CD8-positive, alpha-beta memory T cell (primary cell): ENCODE measurements around the gene CYB561D1. TPM values are rescaled to one million over a fixed set of nuclear protein-coding genes. Genes with fewer than 3 reads are reported as not detected.
A peak's percentile ranks its signal among the peaks of the same experiment; 100 is the strongest.

Experiments used
- CTCF ChIA-PET: fragments of 350-600 bp; sonication (Branson Sonifier 250); formaldehyde crosslinking; loops from one replicate; lab custom pipeline; 2021; ENCODE audit warnings: antibody characterized with exemption; lab: Charles Lee
- POLR2A ChIA-PET: fragments of 350-600 bp; sonication (Branson Sonifier 250); formaldehyde crosslinking; loops from one replicate; lab custom pipeline; 2021; ENCODE audit warnings: antibody characterized with exemption; lab: Charles Lee
- DNase-seq, 5 donors: peaks; one replicate each; pipeline versions ENCODE4 v3.0.0 to v3.0.0-alpha.2; 2020 to 2022; ENCODE audit warnings: mixed read lengths in 1 of 5
- H3K27ac ChIP-seq: one replicate; pipeline ENCODE4 v1.7.0; 2013; ENCODE audit warnings: low read depth, mild to moderate bottlenecking, low read length, moderate library complexity
- H3K27me3 ChIP-seq: 2 replicates; pipeline ENCODE4 v1.7.0; 2013; ENCODE audit warnings: low read length, mild to moderate bottlenecking; ENCODE audit not compliant: insufficient read depth, poor library complexity, severe bottlenecking
- H3K36me3 ChIP-seq: 2 replicates; pipeline ENCODE4 v1.7.0; 2013; ENCODE audit warnings: mild to moderate bottlenecking, low read length, moderate library complexity; ENCODE audit not compliant: insufficient read depth
- H3K4me1 ChIP-seq: 2 replicates; pipeline ENCODE4 v1.7.0; 2013; ENCODE audit warnings: mild to moderate bottlenecking, low read length, moderate library complexity; ENCODE audit not compliant: insufficient read depth
- H3K4me3 ChIP-seq: 2 replicates; pipeline ENCODE4 v1.7.0; 2013; ENCODE audit warnings: mild to moderate bottlenecking, low read length
- H3K9me3 ChIP-seq: 2 replicates; pipeline ENCODE4 v1.7.0; 2013; ENCODE audit warnings: mild to moderate bottlenecking, low read length
- H3K27ac Mint-ChIP-seq, 8 donors: one replicate each; pipeline ENCODE4 v1.8.0; 2020 to 2021; ENCODE audit warnings: mixed read lengths in 8 of 8, mild to moderate bottlenecking in 6 of 8, inconsistent platforms in 3 of 8, moderate library complexity in 3 of 8
- H3K27me3 Mint-ChIP-seq, 2 donors: one replicate each; pipeline ENCODE4 v1.8.0; 2020 to 2021; ENCODE audit warnings: mixed read lengths in 2 of 2, mild to moderate bottlenecking in 1 of 2, moderate library complexity in 1 of 2
- H3K36me3 Mint-ChIP-seq, 3 donors: one replicate each; pipeline ENCODE4 v1.8.0; 2020 to 2021; ENCODE audit warnings: mixed read lengths in 3 of 3, inconsistent platforms in 1 of 3, mild to moderate bottlenecking in 1 of 3
- H3K4me1 Mint-ChIP-seq, 3 donors: one replicate each; pipeline ENCODE4 v1.8.0; 2020 to 2021; ENCODE audit warnings: mixed read lengths in 3 of 3, inconsistent platforms in 1 of 3, mild to moderate bottlenecking in 1 of 3
- H3K4me3 Mint-ChIP-seq, 7 donors: one replicate each; pipeline ENCODE4 v1.8.0; 2020 to 2021; ENCODE audit warnings: mixed read lengths in 7 of 7, mild to moderate bottlenecking in 6 of 7, moderate library complexity in 4 of 7, inconsistent platforms in 2 of 7
- H3K9me3 Mint-ChIP-seq, 5 donors: one replicate each; pipeline ENCODE4 v1.8.0; 2020 to 2022; ENCODE audit warnings: mixed read lengths in 5 of 5, mild to moderate bottlenecking in 3 of 5, moderate library complexity in 2 of 5, inconsistent platforms in 1 of 5
- polyA plus RNA-seq: library from polyadenylated mRNA; unstranded; fragments of 300-500 nt; fragmentation: Illumina TruSeq; gene quantifications from one replicate; pipeline ENCODE4 v1.2.3, GENCODE V29; 2021
- total RNA-seq, 2 experiments: library from RNA; stranded (reverse); gene quantifications; one replicate each; pipeline ENCODE4 v1.2.3, GENCODE V29; 2021

CYB561D1 gene
- total and polyA plus RNA-seq, 3 experiments from 2014 or later, result 9.9 to 15.4 (median 10.6) TPM

- Histone ChIP-seq H3K4me1 (peaks cover 96% of the 10 kb centered on the region), H3K36me3 (peaks cover 17% of the 10 kb centered on the region), H3K27me3 (no peaks in the 10 kb centered on the region), H3K27ac (peak overlapping the region; percentile 1), H3K4me3 (peak overlapping the region; percentile 44), H3K9me3 (no peaks in the 10 kb centered on the region)
- Mint-ChIP-seq H3K36me3 (peaks cover 0 to 34% (median 4%) of the 10 kb centered on the region in 3 donors), H3K4me3 (peak overlapping the region; percentile 79 to 90 (median 81)), H3K27ac (peak overlapping the region; percentile 90 to 97 (median 95)), H3K9me3 (no peaks in the 10 kb centered on the region), H3K4me1 (peaks cover 83 to 98% (median 94%) of the 10 kb centered on the region in 3 donors), H3K27me3 (no peaks in the 10 kb centered on the region)
- no peak for DNase-seq
- POLR2A ChIA-PET, result interaction anchor here (0.8 to 2.4 kb wide), 5 partner anchors 8 to 47 kb away, joined by 3 to 13 read pairs (median 4); partner anchors contain the start of genes ATXN7L2, CYB561D1 and GNAI3
- CTCF ChIA-PET, result interaction anchor here (1.4 to 32.5 kb wide), 6 partner anchors 6 to 483 kb away, joined by 3 to 1339 read pairs (median 195); partner anchors contain the start of genes AHCYL1, AMIGO1, CYB561D1 and GNAI3
These were observed 7.9 kb downstream of the CYB561D1 start for GRCh38 chr1:109501644-109502363.

GRCh38 chr1:109502364-109502851 is 8.5 kb downstream of the CYB561D1 start:
- peak overlapping the region; percentile 79 to 90 (median 81) for H3K4me3 Mint-ChIP-seq
- Histone ChIP-seq H3K4me3 (peak overlapping the region; percentile 60), H3K27ac (peak overlapping the region; percentile 53), H3K4me1 (peaks cover 94% of the 10 kb centered on the region), H3K27me3 (no peaks in the 10 kb centered on the region), H3K9me3 (no peaks in the 10 kb centered on the region), H3K36me3 (peaks cover 12% of the 10 kb centered on the region)
- peak overlapping the region; percentile 90 to 97 (median 95) for H3K27ac Mint-ChIP-seq
- peaks cover 85 to 98% (median 98%) of the 10 kb centered on the region in 3 donors for H3K4me1 Mint-ChIP-seq
- peaks cover 0 to 35% (median 4%) of the 10 kb centered on the region in 3 donors for H3K36me3 Mint-ChIP-seq
- ChIA-PET CTCF (interaction anchor here (1.4 to 32.5 kb wide), 6 partner anchors 7 to 482 kb away, joined by 3 to 1339 read pairs (median 195); partner anchors contain the start of genes AHCYL1, AMIGO1, CYB561D1 and GNAI3), POLR2A (interaction anchor here (0.8 to 2.4 kb wide), 6 partner anchors 9 to 46 kb away, joined by 3 to 13 read pairs (median 4); partner anchors contain the start of genes ATXN7L2, CYB561D1 and GNAI3)
- no peaks in the 10 kb centered on the region for H3K9me3 Mint-ChIP-seq
- H3K27me3 Mint-ChIP-seq, result no peaks in the 10 kb centered on the region
- peak; percentile 42 to 86 (median 75) for DNase-seq

GRCh38 chr1:109503935-109504334 is 10.0 kb downstream of the CYB561D1 start:
- peaks cover 86 to 100% (median 96%) of the 10 kb centered on the region in 3 donors for H3K4me1 Mint-ChIP-seq
- H3K9me3 ChIP-seq, result no peaks in the 10 kb centered on the region
- H3K4me1 ChIP-seq, result peaks cover 94% of the 10 kb centered on the region
- peaks cover 6 to 34% (median 7%) of the 10 kb centered on the region in 3 donors for H3K36me3 Mint-ChIP-seq
- H3K27me3 Mint-ChIP-seq, result no peaks in the 10 kb centered on the region
- peaks cover 6% of the 10 kb centered on the region for H3K36me3 ChIP-seq
- POLR2A ChIA-PET, result interaction anchor here (1.8 to 2.4 kb wide), 2 partner anchors 10 to 28 kb away, joined by 10 to 13 read pairs; partner anchors contain the start of gene CYB561D1
- H3K27ac ChIP-seq, result no peak overlapping the region
- H3K27me3 ChIP-seq, result no peaks in the 10 kb centered on the region
- H3K9me3 Mint-ChIP-seq, result no peaks in the 10 kb centered on the region
- peak overlapping the region; percentile 74 to 96 (median 94) for H3K27ac Mint-ChIP-seq
- peak overlapping the region; percentile 39 to 91 (median 82) for H3K4me3 Mint-ChIP-seq
- DNase-seq, result peak in 1 of 5 donors; percentile 36
- peak overlapping the region; percentile 27 for H3K4me3 ChIP-seq
- CTCF ChIA-PET, result interaction anchor here (0.7 to 32.5 kb wide), 5 partner anchors 8 to 481 kb away, joined by 3 to 1339 read pairs (median 6); partner anchors contain the start of genes AHCYL1, ATXN7L2, CYB561D1 and GPR61

GRCh38 chr1:109504974-109505373 is 11.1 kb downstream of the CYB561D1 start:
- no peak overlapping the region for H3K27ac ChIP-seq
- H3K4me1 ChIP-seq, result peaks cover 87% of the 10 kb centered on the region
- peak overlapping the region; percentile 74 to 96 (median 86) for H3K27ac Mint-ChIP-seq
- H3K4me1 Mint-ChIP-seq, result peaks cover 82 to 96% (median 92%) of the 10 kb centered on the region in 3 donors
- peak overlapping the region; percentile 57 to 88 (median 77) for H3K4me3 Mint-ChIP-seq
- no peak for DNase-seq
- ChIA-PET CTCF (interaction anchor here (0.9 to 32.5 kb wide), 5 partner anchors 9 to 83 kb away, joined by 3 to 1339 read pairs (median 4); partner anchors contain the start of genes ATXN7L2, CYB561D1 and GPR61), POLR2A (no interaction called here)
- H3K4me3 ChIP-seq, result peak overlapping the region; percentile 26
- H3K36me3 ChIP-seq, result peaks cover 6% of the 10 kb centered on the region
- no peaks in the 10 kb centered on the region for H3K27me3 ChIP-seq
- H3K36me3 Mint-ChIP-seq, result peaks cover 6 to 35% (median 7%) of the 10 kb centered on the region in 3 donors
- no peaks in the 10 kb centered on the region for H3K9me3 Mint-ChIP-seq
- no peaks in the 10 kb centered on the region for H3K9me3 ChIP-seq
- no peaks in the 10 kb centered on the region for H3K27me3 Mint-ChIP-seq

GRCh38 chr1:109508001-109508872 is 14.3 kb downstream of the CYB561D1 start:
- no peak for DNase-seq
- POLR2A ChIA-PET, result interaction anchor here (2.9 kb wide), 1 partner anchor 23 kb away, joined by 15 read pairs; no protein-coding TSS in a partner anchor

GRCh38 chr1:109508873-109509175 is 14.9 kb downstream of the CYB561D1 start:
- no peaks in the 10 kb centered on the region for H3K9me3 ChIP-seq
- Mint-ChIP-seq H3K4me1 (peaks cover 58 to 68% (median 66%) of the 10 kb centered on the region in 3 donors), H3K27ac (peak overlapping the region; percentile 71 to 94 (median 84)), H3K27me3 (peaks cover 0 to 8% of the 10 kb centered on the region in 2 donors), H3K4me3 (peak overlapping the region; percentile 86 to 97 (median 91)), H3K9me3 (no peaks in the 10 kb centered on the region), H3K36me3 (peaks cover 6 to 27% (median 7%) of the 10 kb centered on the region in 3 donors)
- H3K4me3 ChIP-seq, result peak overlapping the region; percentile 78
- H3K27ac ChIP-seq, result no peak overlapping the region
- H3K27me3 ChIP-seq, result no peaks in the 10 kb centered on the region
- CTCF ChIA-PET, result interaction anchor here (1.2 to 32.5 kb wide), 4 partner anchors 13 to 131 kb away, joined by 3 to 1339 read pairs (median 196); partner anchors contain the start of genes ATXN7L2, CYB561D1 and GPR61
- H3K4me1 ChIP-seq, result peaks cover 61% of the 10 kb centered on the region
- no peak for DNase-seq
- no peaks in the 10 kb centered on the region for H3K36me3 ChIP-seq
- POLR2A ChIA-PET, result interaction anchor here (1.0 to 2.9 kb wide), 2 partner anchors 23 to 83 kb away, joined by 3 to 15 read pairs; partner anchors contain the start of gene PSMA5

More at GRCh38 chr1:109508001-109508872, 14.3 kb downstream of the CYB561D1 start:
- H3K4me3 ChIP-seq, result peak overlapping the region; percentile 78
- peaks cover 61 to 72% (median 72%) of the 10 kb centered on the region in 3 donors for H3K4me1 Mint-ChIP-seq
- CTCF ChIA-PET, result interaction anchor here (1.2 to 32.5 kb wide), 4 partner anchors 13 to 131 kb away, joined by 3 to 1339 read pairs (median 196); partner anchors contain the start of genes ATXN7L2, CYB561D1 and GPR61
- H3K9me3 ChIP-seq, result no peaks in the 10 kb centered on the region
- no peaks in the 10 kb centered on the region for H3K9me3 Mint-ChIP-seq
- H3K36me3 Mint-ChIP-seq, result peaks cover 6 to 27% (median 7%) of the 10 kb centered on the region in 3 donors
- peaks cover 0 to 8% of the 10 kb centered on the region in 2 donors for H3K27me3 Mint-ChIP-seq
- H3K27ac ChIP-seq, result no peak overlapping the region
- peaks cover 65% of the 10 kb centered on the region for H3K4me1 ChIP-seq
- no peaks in the 10 kb centered on the region for H3K36me3 ChIP-seq
- H3K27me3 ChIP-seq, result no peaks in the 10 kb centered on the region
- H3K4me3 Mint-ChIP-seq, result peak overlapping the region; percentile 86 to 97 (median 91)
- peak overlapping the region; percentile 71 to 96 (median 86) for H3K27ac Mint-ChIP-seq
